MCF 10A (cell line): ENCODE results near the gene TCF7L2. TPM values are rescaled to one million over a fixed set of nuclear protein-coding genes. Genes with fewer than 3 reads are reported as not detected.

Experiments
- BruUV-seq: library from RNA; stranded (reverse); fragments of 400-500 nt; replicated peaks from 2 replicates; lab custom pipeline; 2021; lab: Mats Ljungman, UMichigan
- CTCF ChIA-PET: fragments of 300-600 bp; sonication (Branson Sonifier 250); formaldehyde crosslinking; extraction: SDS; loops from one replicate; lab custom pipeline; 2021; ENCODE audit warnings: antibody characterized with exemption, inconsistent platforms; lab: Yijun Ruan, JAX
- POLR2A ChIA-PET: fragments of 300-600, 350-650 bp; sonication (Branson Sonifier 250); formaldehyde crosslinking; extraction: SDS; loops from one replicate; lab custom pipeline; 2020; ENCODE audit warnings: antibody characterized with exemption, inconsistent platforms; lab: Yijun Ruan, JAX
- DNase-seq: peaks from one replicate; pipeline ENCODE4 v3.0.0-alpha.2; 2018; ENCODE audit not compliant: unreplicated experiment
- H3K27ac Mint-ChIP-seq: one replicate; pipeline ENCODE4 v1.8.0; 2022; ENCODE audit warnings: mild to moderate bottlenecking, low read depth, mixed read lengths; ENCODE audit not compliant: unreplicated experiment
- H3K27me3 Mint-ChIP-seq: one replicate; pipeline ENCODE4 v1.8.0; 2022; ENCODE audit warnings: mixed read lengths; ENCODE audit not compliant: insufficient read depth, unreplicated experiment
- H3K36me3 Mint-ChIP-seq: one replicate; pipeline ENCODE4 v1.8.0; 2022; ENCODE audit warnings: mild to moderate bottlenecking, moderate library complexity, mixed read lengths; ENCODE audit not compliant: insufficient read depth, unreplicated experiment
- H3K4me1 Mint-ChIP-seq: one replicate; pipeline ENCODE4 v1.8.0; 2022; ENCODE audit warnings: mixed read lengths; ENCODE audit not compliant: insufficient read depth, unreplicated experiment
- H3K4me3 Mint-ChIP-seq: one replicate; pipeline ENCODE4 v1.8.0; 2022; ENCODE audit warnings: mild to moderate bottlenecking, moderate library complexity, mixed read lengths; ENCODE audit not compliant: unreplicated experiment
- H3K9me3 Mint-ChIP-seq: one replicate; pipeline ENCODE4 v1.8.0; 2022; ENCODE audit warnings: mixed read lengths; ENCODE audit not compliant: unreplicated experiment
- CTCF ChIP-seq: fragments of 200-600 bp; IDR thresholded peaks from one replicate; pipeline ENCODE4 v1.8.0; 2022; ENCODE audit warnings: antibody characterized with exemption, mild to moderate bottlenecking; ENCODE audit not compliant: unreplicated experiment
- intact Hi-C: fragments of 100-400 bp; cut with micrococcal nuclease; formaldehyde crosslinking; loops from 2 replicates; pipeline ENCODE4 v1.14.1; 2022
- total RNA-seq: library from RNA; stranded (reverse); gene quantifications from 2 replicates; pipeline ENCODE4 v1.2.3, GENCODE V29; 2022

Gene TCF7L2
- total RNA-seq, 1 experiment from 2014 or later: 25.2 TPM

- BruUV-seq: no TSS peak
- CTCF ChIA-PET: interaction anchor here (0.6 to 1.3 kb wide), 7 partner anchors 10 to 123 kb away, joined by 3 to 4 read pairs (median 3); no protein-coding TSS in a partner anchor
- H3K4me1 Mint-ChIP-seq: peaks cover 39% of the 10 kb centered on the region
- H3K9me3 Mint-ChIP-seq: no peaks in the 10 kb centered on the region
- POLR2A ChIA-PET: interaction anchor here (0.6 to 8.8 kb wide), 21 partner anchors 10 to 1590 kb away, joined by 3 to 171 read pairs (median 5); partner anchors contain the start of gene TCF7L2
- peak overlapping the region; percentile 97 for H3K27ac Mint-ChIP-seq
- DNase-seq: peak; percentile 96
- intact Hi-C loops: loop anchor here (2.0 to 5.0 kb wide), 2 partner anchors 71 to 121 kb away; no protein-coding TSS in a partner anchor
- peaks cover 18% of the 10 kb centered on the region for H3K36me3 Mint-ChIP-seq
- no peak for TF ChIP-seq CTCF
- H3K4me3 Mint-ChIP-seq: peak overlapping the region; percentile 69
- H3K27me3 Mint-ChIP-seq: no peaks in the 10 kb centered on the region
Observed at GRCh38 chr10:113073549-113074189, 123.6 kb downstream of the TCF7L2 start.

GRCh38 chr10:113076949-113077348 is 126.9 kb downstream of the TCF7L2 start:
- TF ChIP-seq CTCF: no peak
- BruUV-seq: no TSS peak
- intact Hi-C loops: no loop called here
- Mint-ChIP-seq H3K4me1 (peaks cover 18% of the 10 kb centered on the region), H3K9me3 (no peaks in the 10 kb centered on the region), H3K36me3 (peaks cover 9% of the 10 kb centered on the region), H3K27ac (no peak overlapping the region), H3K27me3 (no peaks in the 10 kb centered on the region), H3K4me3 (no peak overlapping the region)
- no peak for DNase-seq
- CTCF ChIA-PET: interaction anchor here (0.9 kb wide), 2 partner anchors 12 to 512 kb away, joined by 3 read pairs; no protein-coding TSS in a partner anchor
- POLR2A ChIA-PET: interaction anchor here (0.8 to 1.4 kb wide), 4 partner anchors 9 to 123 kb away, joined by 3 to 4 read pairs (median 4); no protein-coding TSS in a partner anchor

GRCh38 chr10:113078282-113078907 is 128.3 kb downstream of the TCF7L2 start:
- Mint-ChIP-seq H3K4me3 (no peak overlapping the region), H3K4me1 (peaks cover 18% of the 10 kb centered on the region), H3K9me3 (no peaks in the 10 kb centered on the region), H3K36me3 (peaks cover 23% of the 10 kb centered on the region), H3K27ac (no peak overlapping the region), H3K27me3 (no peaks in the 10 kb centered on the region)
- ChIA-PET POLR2A (interaction anchor here (1.3 kb wide), 1 partner anchor 19 kb away, joined by 4 read pairs; no protein-coding TSS in a partner anchor), CTCF (no interaction called here)
- intact Hi-C loops: no loop called here
- no TSS peak for BruUV-seq
- no peak for DNase-seq
- no peak for TF ChIP-seq CTCF
